Neural progenitor cell (in vitro differentiated cells): ENCODE measurements around the gene CENPP. TPM values are rescaled to one million over a fixed set of nuclear protein-coding genes. Genes with fewer than 3 reads are reported as not detected.

Source experiments
- DNase-seq: peaks from one replicate; pipeline ENCODE4 v3.0.0-alpha.2; 2016; ENCODE audit warnings: low spot score
- H2AFZ ChIP-seq: fragments of 200-600 bp; sonication (generic); replicated peaks from 2 replicates; pipeline ENCODE4 v1.6.1; 2016; ENCODE audit warnings: antibody characterized with exemption
- H3F3A ChIP-seq: fragments of 200-600 bp; sonication (generic); 2 replicates; pipeline ENCODE4 v1.6.1; 2016; ENCODE audit warnings: antibody characterized with exemption, low read depth
- H3K27ac ChIP-seq: fragments of 200-600 bp; sonication (generic); 2 replicates; pipeline ENCODE4 v1.5.1; 2016; ENCODE audit warnings: mild to moderate bottlenecking
- H3K27me3 ChIP-seq: fragments of 200-600 bp; sonication (generic); 2 replicates; pipeline ENCODE4 v1.6.1; 2016; ENCODE audit warnings: mild to moderate bottlenecking, moderate library complexity
- H3K36me3 ChIP-seq: fragments of 200-600 bp; sonication (generic); 2 replicates; pipeline ENCODE4 v1.5.1; 2016
- H3K4me1 ChIP-seq: fragments of 200-600 bp; sonication (generic); 2 replicates; pipeline ENCODE4 v1.6.1; 2016; ENCODE audit warnings: mixed run types
- H3K4me2 ChIP-seq: fragments of 200-600 bp; sonication (generic); 2 replicates; pipeline ENCODE4 v1.6.1; 2016
- H3K4me3 ChIP-seq: fragments of 200-600 bp; sonication (generic); 2 replicates; pipeline ENCODE4 v1.5.1; 2016
- H3K79me2 ChIP-seq: fragments of 200-600 bp; sonication (generic); 2 replicates; pipeline ENCODE4 v1.6.1; 2016; ENCODE audit warnings: low read depth
- H3K9ac ChIP-seq: fragments of 200-600 bp; sonication (generic); 2 replicates; pipeline ENCODE4 v1.6.1; 2016
- H3K9me3 ChIP-seq: fragments of 200-600 bp; sonication (generic); 2 replicates; pipeline ENCODE4 v1.5.1; 2016; ENCODE audit warnings: low read depth
- H4K20me1 ChIP-seq: fragments of 200-600 bp; sonication (generic); 2 replicates; pipeline ENCODE4 v1.6.1; 2016; ENCODE audit warnings: low read depth
- H3K27ac Mint-ChIP-seq: 3 replicates; pipeline ENCODE4 v1.8.0; 2021; ENCODE audit warnings: mixed read lengths
- H3K27me3 Mint-ChIP-seq: 2 replicates; pipeline ENCODE4 v1.8.0; 2022; ENCODE audit warnings: low read depth, mild to moderate bottlenecking, inconsistent platforms, moderate library complexity, mixed read lengths; ENCODE audit not compliant: insufficient read depth
- H3K36me3 Mint-ChIP-seq: 3 replicates; pipeline ENCODE4 v1.8.0; 2021; ENCODE audit warnings: mixed read lengths
- H3K4me1 Mint-ChIP-seq: 3 replicates; pipeline ENCODE4 v1.8.0; 2021; ENCODE audit warnings: mixed read lengths
- H3K4me3 Mint-ChIP-seq: 3 replicates; pipeline ENCODE4 v1.8.0; 2021; ENCODE audit warnings: mild to moderate bottlenecking, moderate library complexity, mixed read lengths
- H3K9me3 Mint-ChIP-seq: 3 replicates; pipeline ENCODE4 v1.8.0; 2020; ENCODE audit warnings: mixed read lengths
- EZH2 ChIP-seq: fragments of 200-600 bp; sonication (generic); IDR thresholded peaks from 2 replicates; pipeline ENCODE4 v1.6.1; 2017; ENCODE audit warnings: antibody characterized with exemption, mild to moderate bottlenecking, moderate library complexity
- EZH2phosphoT487 ChIP-seq: fragments of 200-600 bp; sonication (generic); IDR thresholded peaks from 2 replicates; pipeline ENCODE4 v1.6.1; 2017; ENCODE audit warnings: antibody characterized with exemption
- total RNA-seq: library from RNA; depleted of rRNA; stranded (reverse); fragments of >200 nt; gene quantifications from 2 replicates; pipeline ENCODE4 v1.2.3, GENCODE V29; 2015; ENCODE audit warnings: low replicate concordance
- TF ChIP-seq, protein P1 (sequence below): fragments of 200-600 bp; sonication (generic); IDR thresholded peaks from 2 replicates; pipeline ENCODE4 v1.5.1; 2017; ENCODE audit warnings: antibody characterized with exemption, mild to moderate bottlenecking

CENPP gene
- total RNA-seq, 1 donor from 2014 or later = 10.7 TPM

DNA sequence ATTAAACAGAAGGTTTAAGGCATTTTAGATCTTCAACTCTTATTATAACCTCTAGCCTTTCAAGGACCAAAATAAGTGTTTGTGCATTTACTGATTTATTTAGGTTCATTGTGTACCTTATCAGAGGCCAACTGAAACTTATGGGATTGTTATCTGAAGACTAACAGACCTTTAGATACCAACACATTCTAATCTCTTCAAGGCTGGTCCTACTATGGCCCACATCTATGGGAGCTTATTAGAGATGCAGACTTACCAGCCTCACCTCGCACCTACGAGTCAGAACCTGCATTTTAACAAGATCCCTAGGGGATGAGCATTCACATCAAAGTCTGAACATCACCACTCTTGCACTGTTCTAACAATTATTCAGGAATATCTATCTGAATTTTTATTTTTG lies 34.2 kb upstream of the CENPP start:
- peaks cover 23% of the 10 kb centered on the region for H3K4me1 Mint-ChIP-seq
- DNase-seq = no peak
- Histone ChIP-seq H4K20me1 (peaks cover 6% of the 10 kb centered on the region), H3K4me1 (peaks cover 14% of the 10 kb centered on the region), H2AFZ (no peak overlapping the region), H3K4me3 (no peak overlapping the region), H3F3A (peaks cover 17% of the 10 kb centered on the region), H3K27ac (no peak overlapping the region), H3K79me2 (peaks cover 76% of the 10 kb centered on the region), H3K9ac (no peak overlapping the region), H3K27me3 (no peaks in the 10 kb centered on the region), H3K9me3 (no peaks in the 10 kb centered on the region), H3K4me2 (no peak overlapping the region), H3K36me3 (peaks cover 5% of the 10 kb centered on the region)
- TF ChIP-seq EZH2 = no peak
- TF ChIP-seq EZH2phosphoT487 = no peak
- TF ChIP-seq, protein P1, sequence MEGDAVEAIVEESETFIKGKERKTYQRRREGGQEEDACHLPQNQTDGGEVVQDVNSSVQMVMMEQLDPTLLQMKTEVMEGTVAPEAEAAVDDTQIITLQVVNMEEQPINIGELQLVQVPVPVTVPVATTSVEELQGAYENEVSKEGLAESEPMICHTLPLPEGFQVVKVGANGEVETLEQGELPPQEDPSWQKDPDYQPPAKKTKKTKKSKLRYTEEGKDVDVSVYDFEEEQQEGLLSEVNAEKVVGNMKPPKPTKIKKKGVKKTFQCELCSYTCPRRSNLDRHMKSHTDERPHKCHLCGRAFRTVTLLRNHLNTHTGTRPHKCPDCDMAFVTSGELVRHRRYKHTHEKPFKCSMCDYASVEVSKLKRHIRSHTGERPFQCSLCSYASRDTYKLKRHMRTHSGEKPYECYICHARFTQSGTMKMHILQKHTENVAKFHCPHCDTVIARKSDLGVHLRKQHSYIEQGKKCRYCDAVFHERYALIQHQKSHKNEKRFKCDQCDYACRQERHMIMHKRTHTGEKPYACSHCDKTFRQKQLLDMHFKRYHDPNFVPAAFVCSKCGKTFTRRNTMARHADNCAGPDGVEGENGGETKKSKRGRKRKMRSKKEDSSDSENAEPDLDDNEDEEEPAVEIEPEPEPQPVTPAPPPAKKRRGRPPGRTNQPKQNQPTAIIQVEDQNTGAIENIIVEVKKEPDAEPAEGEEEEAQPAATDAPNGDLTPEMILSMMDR = no peak
- H3K4me3 Mint-ChIP-seq = no peak overlapping the region
- H3K27ac Mint-ChIP-seq = no peak overlapping the region
- peaks cover 2% of the 10 kb centered on the region for H3K27me3 Mint-ChIP-seq
- H3K36me3 Mint-ChIP-seq = peaks cover 19% of the 10 kb centered on the region
- H3K9me3 Mint-ChIP-seq = no peaks in the 10 kb centered on the region

GRCh38 chr9:92292338-92293074 lies 33.2 kb upstream of the CENPP start:
- peaks cover 24% of the 10 kb centered on the region for H3K36me3 Mint-ChIP-seq
- no peaks in the 10 kb centered on the region for H3K9me3 ChIP-seq
- peaks cover 67% of the 10 kb centered on the region for H3K79me2 ChIP-seq
- H3F3A ChIP-seq = peaks cover 17% of the 10 kb centered on the region
- peak overlapping the region; percentile 89 for H3K9ac ChIP-seq
- TF ChIP-seq EZH2phosphoT487 (no peak), EZH2 (no peak)
- TF ChIP-seq, protein P1 = no peak
- H3K36me3 ChIP-seq = no peaks in the 10 kb centered on the region
- H2AFZ ChIP-seq = no peak overlapping the region
- H3K27ac Mint-ChIP-seq = peak overlapping the region; percentile 26
- DNase-seq = no peak
- H3K4me2 ChIP-seq = peak overlapping the region; percentile 99
- H3K27me3 Mint-ChIP-seq = peaks cover 2% of the 10 kb centered on the region
- H3K27me3 ChIP-seq = no peaks in the 10 kb centered on the region
- peaks cover 6% of the 10 kb centered on the region for H4K20me1 ChIP-seq
- H3K4me1 ChIP-seq = peaks cover 14% of the 10 kb centered on the region
- H3K9me3 Mint-ChIP-seq = no peaks in the 10 kb centered on the region
- H3K4me1 Mint-ChIP-seq = peaks cover 23% of the 10 kb centered on the region
- no peak overlapping the region for H3K27ac ChIP-seq
- H3K4me3 Mint-ChIP-seq = peak overlapping the region; percentile 99
- H3K4me3 ChIP-seq = peak overlapping the region; percentile 88

DNA sequence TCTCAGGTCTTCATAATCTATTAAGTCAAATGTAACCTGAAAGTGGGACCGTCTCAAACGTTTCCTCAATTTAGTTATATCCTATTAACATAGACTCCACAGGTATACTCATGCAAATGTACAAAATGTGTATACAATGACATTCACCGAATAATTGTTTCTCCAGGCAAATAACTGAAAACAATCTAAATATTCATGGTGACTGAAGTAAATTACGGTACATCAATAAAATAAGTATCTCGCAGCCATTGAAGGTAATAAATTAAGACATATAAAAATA lies 32.7 kb upstream of the CENPP start:
- Mint-ChIP-seq H3K27me3 (peaks cover 2% of the 10 kb centered on the region), H3K4me1 (peaks cover 23% of the 10 kb centered on the region), H3K27ac (peak overlapping the region; percentile 26), H3K36me3 (peaks cover 21% of the 10 kb centered on the region), H3K9me3 (no peaks in the 10 kb centered on the region), H3K4me3 (peak overlapping the region; percentile 99)
- no peak overlapping the region for H3K27ac ChIP-seq
- H2AFZ ChIP-seq = peak overlapping the region; percentile 77
- H3K36me3 ChIP-seq = no peaks in the 10 kb centered on the region
- H3K4me1 ChIP-seq = peaks cover 14% of the 10 kb centered on the region
- peak overlapping the region; percentile 89 for H3K9ac ChIP-seq
- H3K4me3 ChIP-seq = peak overlapping the region; percentile 88
- peaks cover 17% of the 10 kb centered on the region for H3F3A ChIP-seq
- H3K4me2 ChIP-seq = peak overlapping the region; percentile 99
- TF ChIP-seq, protein P1 = no peak
- TF ChIP-seq EZH2 = no peak
- no peak for TF ChIP-seq EZH2phosphoT487
- H3K79me2 ChIP-seq = peaks cover 62% of the 10 kb centered on the region
- DNase-seq = no peak
- H3K27me3 ChIP-seq = no peaks in the 10 kb centered on the region
- peaks cover 6% of the 10 kb centered on the region for H4K20me1 ChIP-seq
- H3K9me3 ChIP-seq = no peaks in the 10 kb centered on the region
